CD14-positive monocyte (primary cell): ENCODE data around the gene IKZF4. TPM values are rescaled to one million over a fixed set of nuclear protein-coding genes. Genes with fewer than 3 reads are reported as not detected.

Source experiments
- DNase-seq, 3 donors: peaks; one replicate each; pipeline ENCODE4 v3.0.0-alpha.2; 2011 to 2022
- H2AFZ ChIP-seq: 2 replicates; pipeline ENCODE4 v1.6.0; 2012; ENCODE audit warnings: mild to moderate bottlenecking, low read depth, low read length, inconsistent platforms; ENCODE audit not compliant: insufficient read depth, poor library complexity, severe bottlenecking
- H3K27ac ChIP-seq, 2 donors: 1 replicate in 1 of 2; 2 replicates in 1 of 2; pipeline ENCODE4 v1.5.1; 2012 to 2013; ENCODE audit warnings: low read length in 2 of 2, control low read depth in 1 of 2, inconsistent platforms in 1 of 2, low read depth in 1 of 2, mild to moderate bottlenecking in 1 of 2
- H3K27me3 ChIP-seq, 2 donors: one replicate each; pipeline versions ENCODE4 v1.6.0 to v1.6.1; 2011 to 2013; ENCODE audit warnings: low read length in 2 of 2; ENCODE audit not compliant: control insufficient read depth in 2 of 2, insufficient read depth in 2 of 2
- H3K36me3 ChIP-seq, 2 donors: replicated peaks in 1 of 2; 1 replicate in 1 of 2; 2 replicates in 1 of 2; pipeline versions ENCODE4 v1.5.1 to v1.6.1; 2012 to 2013; ENCODE audit warnings: low read length in 2 of 2, control low read depth in 1 of 2, inconsistent platforms in 1 of 2, mild to moderate bottlenecking in 1 of 2; ENCODE audit not compliant: insufficient read depth in 2 of 2, control insufficient read depth in 1 of 2
- H3K4me1 ChIP-seq, 2 donors: 1 replicate in 1 of 2; 2 replicates in 1 of 2; pipeline versions ENCODE4 v1.5.1 to v1.6.1; 2012 to 2013; ENCODE audit warnings: low read length in 2 of 2, control low read depth in 1 of 2, inconsistent platforms in 1 of 2, mild to moderate bottlenecking in 1 of 2, moderate library complexity in 1 of 2; ENCODE audit not compliant: insufficient read depth in 2 of 2, control insufficient read depth in 1 of 2
- H3K4me2 ChIP-seq: replicated peaks from 2 replicates; pipeline ENCODE3; 2012; ENCODE audit warnings: low read length, moderate library complexity, mild to moderate bottlenecking; ENCODE audit not compliant: poor library complexity, severe bottlenecking; ENCODE audit errors: extremely low read depth
- H3K4me3 ChIP-seq, 3 experiments: fragments of 200-600 bp in 1 of 3; sonication (generic) in 1 of 3; replicated peaks in 1 of 3; 1 replicate in 2 of 3; 2 replicates in 1 of 3; pipeline ENCODE4 v1.5.1; 2011 to 2013; ENCODE audit warnings: low read length in 3 of 3, mild to moderate bottlenecking in 3 of 3, control low read depth in 2 of 3, low read depth in 2 of 3, inconsistent platforms in 1 of 3, moderate library complexity in 1 of 3
- H3K79me2 ChIP-seq: 2 replicates; pipeline ENCODE4 v1.6.0; 2012; ENCODE audit warnings: mild to moderate bottlenecking, control low read depth, inconsistent platforms, low read length, moderate library complexity; ENCODE audit not compliant: insufficient read depth
- H3K9ac ChIP-seq: 2 replicates; pipeline ENCODE4 v1.6.0; 2017; ENCODE audit warnings: low read length, mild to moderate bottlenecking; ENCODE audit not compliant: insufficient read depth, poor library complexity, severe bottlenecking
- H3K9me3 ChIP-seq, 2 donors: replicated peaks in 1 of 2; 1 replicate in 1 of 2; 2 replicates in 1 of 2; pipeline versions ENCODE4 v1.5.1 to v1.6.1; 2012 to 2013; ENCODE audit warnings: low read length in 2 of 2, control low read depth in 1 of 2; ENCODE audit not compliant: control insufficient read depth in 1 of 2, insufficient read depth in 1 of 2
- H4K20me1 ChIP-seq: 2 replicates; pipeline ENCODE4 v1.6.0; 2012; ENCODE audit warnings: mild to moderate bottlenecking, low read length, control low read depth, moderate library complexity; ENCODE audit not compliant: insufficient read depth
- H3K27ac Mint-ChIP-seq, 7 donors: one replicate each; pipeline ENCODE4 v1.8.0; 2020; ENCODE audit warnings: mild to moderate bottlenecking in 7 of 7, mixed read lengths in 7 of 7, moderate library complexity in 6 of 7, inconsistent platforms in 2 of 7
- H3K27me3 Mint-ChIP-seq, 3 donors: one replicate each; pipeline ENCODE4 v1.8.0; 2021 to 2022; ENCODE audit warnings: low read depth in 3 of 3, mild to moderate bottlenecking in 3 of 3, mixed read lengths in 3 of 3, moderate library complexity in 3 of 3, inconsistent platforms in 1 of 3
- H3K36me3 Mint-ChIP-seq, 2 donors: one replicate each; pipeline ENCODE4 v1.8.0; 2020; ENCODE audit warnings: mixed read lengths in 2 of 2, inconsistent platforms in 1 of 2, mild to moderate bottlenecking in 1 of 2
- H3K4me1 Mint-ChIP-seq: one replicate; pipeline ENCODE4 v1.8.0; 2020; ENCODE audit warnings: mild to moderate bottlenecking, mixed read lengths
- H3K4me3 Mint-ChIP-seq, 2 donors: one replicate each; pipeline ENCODE4 v1.8.0; 2020; ENCODE audit warnings: mild to moderate bottlenecking in 2 of 2, mixed read lengths in 2 of 2, moderate library complexity in 1 of 2
- H3K9me3 Mint-ChIP-seq, 7 donors: one replicate each; pipeline ENCODE4 v1.8.0; 2020 to 2022; ENCODE audit warnings: mixed read lengths in 7 of 7, mild to moderate bottlenecking in 6 of 7, moderate library complexity in 6 of 7, inconsistent platforms in 2 of 7
- CTCF ChIP-seq: fragments of 200-600 bp; IDR thresholded peaks from one replicate; pipeline ENCODE4 v1.8.0; 2022; ENCODE audit warnings: antibody characterized with exemption, mild to moderate bottlenecking
- WGBS: methylation state at CpG from one replicate; pipeline ENCODE4 v1.1.5; 2013; ENCODE audit warnings: missing lambda C conversion rate; ENCODE audit not compliant: insufficient coverage; 5-methylcytosine and 5-hydroxymethylcytosine counted together
- intact Hi-C, 2 donors: fragments of 100-400 bp; cut with micrococcal nuclease; formaldehyde crosslinking; loops; one replicate each; pipeline versions ENCODE4 v1.15.0 to v1.15.1; 2023
- polyA plus RNA-seq, 3 donors: library from polyadenylated mRNA; depleted of rRNA in 1 of 3; unstranded in 2 of 3; stranded (reverse) in 1 of 3; fragments of 300-500 nt in 2 of 3; fragments of >200 nt in 1 of 3; fragmentation: Illumina TruSeq in 2 of 3; gene quantifications; 1 replicate in 2 of 3; 2 replicates in 1 of 3; pipeline ENCODE4 v1.2.3, GENCODE V29; 2012 to 2021

Gene IKZF4
- polyA plus RNA-seq, 3 donors: 0.09 to 4.9 (median 1.3) TPM

- intact Hi-C loops: no loop called here
- Histone ChIP-seq H3K4me2 (no peak overlapping the region), H3K79me2 (peaks cover 2% of the 10 kb centered on the region), H3K27ac (no peak overlapping the region), H3K9me3 (no peaks in the 10 kb centered on the region), H3K4me3 (no peak overlapping the region), H2AFZ (no peak overlapping the region), H3K27me3 (no peaks in the 10 kb centered on the region), H3K9ac (no peak overlapping the region), H3K4me1 (peaks cover 6% of the 10 kb centered on the region in 2 donors), H3K36me3 (peaks cover 17 to 23% of the 10 kb centered on the region in 2 donors), H4K20me1 (no peaks in the 10 kb centered on the region)
- H3K27me3 Mint-ChIP-seq: peaks cover 0 to 4% (median 0%) of the 10 kb centered on the region in 3 donors
- no peak for DNase-seq
- no peak for TF ChIP-seq CTCF
- H3K27ac Mint-ChIP-seq: peak overlapping the region in 1 of 7 donors; percentile 15
- peaks cover 25 to 42% of the 10 kb centered on the region in 2 donors for H3K36me3 Mint-ChIP-seq
- no peak overlapping the region for H3K4me3 Mint-ChIP-seq
- whole genome bisulfite sequencing: 69% methylated on average over 2 of the region's 2 CpGs
- H3K9me3 Mint-ChIP-seq: peaks cover 0 to 2% (median 0%) of the 10 kb centered on the region in 7 donors
- peaks cover 7% of the 10 kb centered on the region for H3K4me1 Mint-ChIP-seq
Observed at GRCh38 chr12:56037161-56037560, 16.3 kb downstream of the IKZF4 start.

- Histone ChIP-seq H3K27ac (no peak overlapping the region), H3K9me3 (no peaks in the 10 kb centered on the region), H3K9ac (no peak overlapping the region), H3K27me3 (no peaks in the 10 kb centered on the region), H2AFZ (no peak overlapping the region), H3K4me1 (peaks cover 13 to 16% of the 10 kb centered on the region in 2 donors), H3K79me2 (peaks cover 12% of the 10 kb centered on the region), H3K36me3 (peaks cover 8 to 16% of the 10 kb centered on the region in 2 donors), H3K4me2 (no peak overlapping the region), H4K20me1 (peaks cover 8% of the 10 kb centered on the region), H3K4me3 (no peak overlapping the region)
- peaks cover 12% of the 10 kb centered on the region for H3K4me1 Mint-ChIP-seq
- peaks cover 22 to 34% of the 10 kb centered on the region in 2 donors for H3K36me3 Mint-ChIP-seq
- intact Hi-C loops: no loop called here
- no peak overlapping the region for H3K27ac Mint-ChIP-seq
- TF ChIP-seq CTCF: no peak
- no peak overlapping the region for H3K4me3 Mint-ChIP-seq
- DNase-seq: no peak
- no peaks in the 10 kb centered on the region for H3K27me3 Mint-ChIP-seq
- no CpG with 5 or more reads among the region's 2 CpGs for WGBS
- peaks cover 0 to 2% (median 0%) of the 10 kb centered on the region in 7 donors for H3K9me3 Mint-ChIP-seq
Observed at GRCh38 chr12:56038022-56038655, 17.3 kb downstream of the IKZF4 start.
